GM23338 (cell line): ENCODE data around the gene MITD1. TPM values are rescaled to one million over a fixed set of nuclear protein-coding genes. Genes with fewer than 3 reads are reported as not detected.

Experiments used
- ATAC-seq: fragments of 200-7000 bp; cut with Tn5 transposase; 3 replicates; pipeline ENCODE4 v1.9.1; 2020
- DNase-seq: peaks from one replicate; pipeline ENCODE4 v3.0.0-alpha.2; 2015; ENCODE audit warnings: low spot score
- H2AFZ ChIP-seq: fragments of 200-600 bp; sonication (generic); 2 replicates; pipeline ENCODE4 v1.8.0; 2016; ENCODE audit warnings: antibody characterized with exemption, mild to moderate bottlenecking, moderate library complexity
- H3F3A ChIP-seq: fragments of 200-600 bp; sonication (generic); replicated peaks from 2 replicates; pipeline ENCODE4 v1.8.0; 2017; ENCODE audit warnings: antibody characterized with exemption, mixed run types, low read depth
- H3K27ac ChIP-seq: fragments of 200-600 bp; sonication (generic); 2 replicates; pipeline ENCODE4 v1.6.1; 2016; ENCODE audit warnings: low read depth
- H3K27me3 ChIP-seq: fragments of 200-600 bp; sonication (generic); 2 replicates; pipeline ENCODE4 v1.8.0; 2016; ENCODE audit warnings: mild to moderate bottlenecking, mixed run types, moderate library complexity; ENCODE audit not compliant: insufficient read depth
- H3K36me3 ChIP-seq: fragments of 200-600 bp; sonication (generic); 2 replicates; pipeline ENCODE4 v1.8.0; 2016; ENCODE audit warnings: mild to moderate bottlenecking; ENCODE audit not compliant: insufficient read depth
- H3K4me1 ChIP-seq: fragments of 200-600 bp; sonication (generic); 2 replicates; pipeline ENCODE4 v1.8.0; 2016; ENCODE audit warnings: mild to moderate bottlenecking, moderate library complexity; ENCODE audit not compliant: insufficient read depth
- H3K4me2 ChIP-seq: fragments of 200-600 bp; sonication (generic); 2 replicates; pipeline ENCODE4 v1.7.1; 2017; ENCODE audit warnings: mixed run types
- H3K4me3 ChIP-seq: fragments of 200-600 bp; sonication (generic); 2 replicates; pipeline ENCODE4 v1.6.1; 2016; ENCODE audit warnings: mixed run types
- H3K79me2 ChIP-seq: fragments of 200-600 bp; sonication (generic); replicated peaks from 2 replicates; pipeline ENCODE4 v1.8.0; 2017; ENCODE audit warnings: mild to moderate bottlenecking; ENCODE audit not compliant: insufficient read depth
- H3K9me2 ChIP-seq: fragments of 200-600 bp; sonication (generic); 2 replicates; pipeline ENCODE4 v1.8.0; 2017; ENCODE audit not compliant: insufficient read depth
- H4K20me1 ChIP-seq: fragments of 200-600 bp; sonication (generic); replicated peaks from 2 replicates; pipeline ENCODE4 v1.8.0; 2017; ENCODE audit warnings: mild to moderate bottlenecking; ENCODE audit not compliant: insufficient read depth
- H3K27ac Mint-ChIP-seq: 2 replicates; pipeline ENCODE4 v1.8.0; 2020; ENCODE audit warnings: inconsistent platforms, mild to moderate bottlenecking, moderate library complexity, mixed read lengths
- H3K27me3 Mint-ChIP-seq: 3 replicates; pipeline ENCODE4 v1.8.0; 2022; ENCODE audit warnings: low read depth, mild to moderate bottlenecking, moderate library complexity, mixed read lengths, inconsistent platforms; ENCODE audit not compliant: insufficient read depth, poor library complexity
- H3K36me3 Mint-ChIP-seq: 3 replicates; pipeline ENCODE4 v1.8.0; 2021; ENCODE audit warnings: low read depth, mild to moderate bottlenecking, inconsistent platforms, moderate library complexity, mixed read lengths
- H3K4me1 Mint-ChIP-seq: 3 replicates; pipeline ENCODE4 v1.8.0; 2020; ENCODE audit warnings: mild to moderate bottlenecking, inconsistent platforms, mixed read lengths
- H3K4me3 Mint-ChIP-seq: 3 replicates; pipeline ENCODE4 v1.8.0; 2021; ENCODE audit warnings: moderate library complexity, mild to moderate bottlenecking, inconsistent platforms, mixed read lengths
- H3K9me3 Mint-ChIP-seq: 3 replicates; pipeline ENCODE4 v1.8.0; 2020; ENCODE audit warnings: moderate library complexity, mild to moderate bottlenecking, inconsistent platforms, mixed read lengths
- CREB1 ChIP-seq: fragments of 250-450 bp; sonication (Bioruptor Pico); IDR thresholded peaks from 2 replicates; pipeline ENCODE4 v1.5.0; 2020; ENCODE audit warnings: low read depth, mild to moderate bottlenecking, moderate library complexity
- EZH2 ChIP-seq: fragments of 200-600 bp; sonication (generic); IDR thresholded peaks from one replicate; pipeline ENCODE4 v1.8.0; 2017; ENCODE audit warnings: antibody characterized with exemption, mild to moderate bottlenecking, low read depth; ENCODE audit not compliant: unreplicated experiment
- EZH2phosphoT487 ChIP-seq: fragments of 200-600 bp; sonication (generic); IDR thresholded peaks from one replicate; pipeline ENCODE4 v1.8.1; 2018; ENCODE audit warnings: antibody characterized with exemption; ENCODE audit not compliant: unreplicated experiment
- JUNB ChIP-seq: IDR thresholded peaks from one replicate; pipeline ENCODE4 v1.6.1; 2016; ENCODE audit warnings: antibody characterized with exemption; ENCODE audit not compliant: unreplicated experiment
- NANOG ChIP-seq: IDR thresholded peaks from 2 replicates; pipeline ENCODE4 v1.6.1; 2016; ENCODE audit warnings: antibody characterized with exemption, borderline replicate concordance
- STAT1 ChIP-seq: IDR thresholded peaks from one replicate; pipeline ENCODE4 v1.6.1; 2016; ENCODE audit warnings: antibody characterized with exemption; ENCODE audit not compliant: unreplicated experiment
- ZNF114 ChIP-seq: fragments of 250-450 bp; sonication (Bioruptor Pico); IDR thresholded peaks from 2 replicates; pipeline ENCODE4 v1.5.0; 2020; ENCODE audit warnings: mild to moderate bottlenecking, moderate library complexity
- ZNF331 ChIP-seq: fragments of 250-450 bp; sonication (Bioruptor Pico); IDR thresholded peaks from 2 replicates; pipeline ENCODE4 v1.5.0; 2020; ENCODE audit warnings: low read depth, mild to moderate bottlenecking, moderate library complexity
- polyA plus RNA-seq: library from polyadenylated mRNA; unstranded; fragments of >200 nt; fragmentation: Nextera tagmentation; extraction: Ambion mirVana; gene quantifications from 2 replicates; pipeline ENCODE4 v1.2.1, GENCODE V29; 2016
- total RNA-seq: library from RNA; depleted of rRNA; stranded (reverse); fragments of >200 nt; shearing (Covaris generic); gene quantifications from 2 replicates; pipeline ENCODE4 v1.2.3, GENCODE V29; 2014
- TF ChIP-seq, protein P1 (sequence below), 2 experiments: fragments of 200-600 bp in 1 of 2; sonication (generic) in 1 of 2; conservative IDR thresholded peaks; 2 replicates each; pipeline versions ENCODE4 v1.5.1 to v1.6.1; 2016 to 2017; ENCODE audit warnings: antibody characterized with exemption in 2 of 2, low read depth in 2 of 2, mild to moderate bottlenecking in 2 of 2, moderate library complexity in 1 of 2
- TF ChIP-seq, protein P2 (sequence below): fragments of 250-450 bp; sonication (Bioruptor Pico); IDR thresholded peaks from 2 replicates; pipeline ENCODE4 v1.5.0; 2020; ENCODE audit warnings: mild to moderate bottlenecking, moderate library complexity

The MITD1 gene
- total and polyA plus RNA-seq, 2 experiments from 2014 or later: 37.9 to 105 TPM

DNA sequence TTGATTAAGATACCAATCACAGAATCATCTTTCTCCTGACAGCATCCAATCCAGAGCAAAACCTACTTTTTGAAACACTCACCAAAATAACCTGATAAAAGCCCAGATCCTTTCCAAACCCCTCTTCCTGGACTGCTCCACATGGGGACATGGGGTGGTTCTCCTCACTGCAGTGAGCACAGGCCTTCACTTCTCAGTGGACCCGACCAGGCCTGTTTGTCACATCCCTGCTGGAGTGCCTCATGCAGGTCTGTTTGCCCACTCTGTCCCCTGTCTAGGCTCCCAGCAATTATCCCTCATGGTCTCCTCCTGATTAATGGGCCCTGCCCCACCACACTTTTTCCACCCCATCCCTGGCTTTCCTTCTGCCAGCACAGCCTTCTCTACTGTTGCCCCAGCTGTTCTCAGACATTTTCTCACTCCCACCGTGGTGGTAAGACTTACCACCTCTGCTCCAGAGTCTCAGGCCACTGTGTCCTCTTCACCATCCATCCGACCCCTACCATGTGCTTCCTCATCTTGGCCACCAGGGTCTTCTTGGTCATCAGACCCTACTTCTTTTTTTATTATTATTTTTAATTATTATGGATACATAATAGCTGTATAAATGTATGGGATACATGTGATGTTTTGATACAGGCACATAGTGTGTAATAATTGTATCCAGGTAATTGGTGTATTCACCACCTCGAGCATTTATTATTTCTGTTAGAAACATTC, 21.3 kb upstream of the MITD1 start:
- TF ChIP-seq, protein P1, sequence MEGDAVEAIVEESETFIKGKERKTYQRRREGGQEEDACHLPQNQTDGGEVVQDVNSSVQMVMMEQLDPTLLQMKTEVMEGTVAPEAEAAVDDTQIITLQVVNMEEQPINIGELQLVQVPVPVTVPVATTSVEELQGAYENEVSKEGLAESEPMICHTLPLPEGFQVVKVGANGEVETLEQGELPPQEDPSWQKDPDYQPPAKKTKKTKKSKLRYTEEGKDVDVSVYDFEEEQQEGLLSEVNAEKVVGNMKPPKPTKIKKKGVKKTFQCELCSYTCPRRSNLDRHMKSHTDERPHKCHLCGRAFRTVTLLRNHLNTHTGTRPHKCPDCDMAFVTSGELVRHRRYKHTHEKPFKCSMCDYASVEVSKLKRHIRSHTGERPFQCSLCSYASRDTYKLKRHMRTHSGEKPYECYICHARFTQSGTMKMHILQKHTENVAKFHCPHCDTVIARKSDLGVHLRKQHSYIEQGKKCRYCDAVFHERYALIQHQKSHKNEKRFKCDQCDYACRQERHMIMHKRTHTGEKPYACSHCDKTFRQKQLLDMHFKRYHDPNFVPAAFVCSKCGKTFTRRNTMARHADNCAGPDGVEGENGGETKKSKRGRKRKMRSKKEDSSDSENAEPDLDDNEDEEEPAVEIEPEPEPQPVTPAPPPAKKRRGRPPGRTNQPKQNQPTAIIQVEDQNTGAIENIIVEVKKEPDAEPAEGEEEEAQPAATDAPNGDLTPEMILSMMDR (conservative IDR thresholded peaks at IDR 0.05; ENCODE audit: low read depth in 2 of 2): peak in 1 of 2 experiments; percentile 24; a peak in 2 of 4 replicates
- no peak for TF ChIP-seq ZNF114
- TF ChIP-seq JUNB: no peak
- TF ChIP-seq EZH2: no peak
- no peak overlapping the region for H3K27ac Mint-ChIP-seq
- H3K4me1 ChIP-seq: no peaks in the 10 kb centered on the region
- no peak overlapping the region for H3K4me3 Mint-ChIP-seq
- H3K4me3 ChIP-seq: no peak overlapping the region
- peaks cover 14% of the 10 kb centered on the region for H3K27me3 Mint-ChIP-seq
- no peak overlapping the region for H3K4me2 ChIP-seq
- H3K36me3 Mint-ChIP-seq: peaks cover 62% of the 10 kb centered on the region
- no peaks in the 10 kb centered on the region for H3F3A ChIP-seq
- no peak overlapping the region for H3K27ac ChIP-seq
- DNase-seq: peak; percentile 13
- H3K36me3 ChIP-seq: peaks cover 21% of the 10 kb centered on the region; the same call in 1 of the 2 replicates
- no peak for ATAC-seq
- H3K9me3 Mint-ChIP-seq: peaks cover 50% of the 10 kb centered on the region
- H4K20me1 ChIP-seq: no peaks in the 10 kb centered on the region
- no peaks in the 10 kb centered on the region for H3K27me3 ChIP-seq
- peaks cover 2% of the 10 kb centered on the region; the same call in 1 of the 3 replicates for H3K4me1 Mint-ChIP-seq
- no peaks in the 10 kb centered on the region for H3K79me2 ChIP-seq
- H2AFZ ChIP-seq: no peak overlapping the region
- no peaks in the 10 kb centered on the region; the same call in 1 of the 2 replicates for H3K9me2 ChIP-seq

DNA sequence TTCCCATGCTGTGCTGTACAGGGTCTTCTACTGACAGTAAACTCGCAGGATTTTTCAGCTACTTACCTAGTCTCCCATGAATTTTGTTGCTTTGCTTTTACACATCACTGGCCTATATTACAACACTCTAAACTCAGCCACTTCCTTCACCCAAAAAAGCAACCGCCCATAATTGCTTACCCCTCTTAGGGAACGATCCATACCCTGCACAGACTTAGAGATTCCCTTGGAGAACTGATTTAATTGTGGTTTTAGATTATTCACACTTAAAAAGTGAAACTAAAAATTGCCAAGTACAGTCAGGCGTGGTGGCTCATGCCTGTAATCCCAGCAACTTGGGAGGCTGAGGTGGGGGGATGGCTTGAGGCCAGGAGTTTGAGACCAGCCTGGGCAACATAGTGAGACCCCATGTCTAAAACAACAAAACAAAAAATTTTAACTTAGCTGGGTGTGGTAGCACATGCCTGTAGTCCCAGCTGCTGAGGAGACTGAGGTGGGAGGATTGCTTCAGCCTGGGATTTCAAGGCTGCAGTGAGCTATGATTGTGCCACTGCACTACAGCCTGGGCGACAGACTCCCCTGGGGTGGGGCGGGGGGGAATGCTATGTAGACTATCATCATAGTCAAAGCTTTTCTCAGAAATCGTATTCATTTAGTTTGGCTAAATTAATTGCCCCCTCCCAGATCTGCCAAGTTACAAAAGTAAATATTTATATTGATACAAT, 19.4 kb upstream of the MITD1 start:
- ATAC-seq (no peak), DNase-seq (no peak)
- Histone ChIP-seq H3K36me3 (peaks cover 27% of the 10 kb centered on the region), H3K4me3 (no peak overlapping the region), H3K27ac (no peak overlapping the region), H3K79me2 (no peaks in the 10 kb centered on the region), H3F3A (no peaks in the 10 kb centered on the region), H3K4me2 (no peak overlapping the region), H3K4me1 (no peaks in the 10 kb centered on the region), H2AFZ (no peak overlapping the region), H3K9me2 (no peaks in the 10 kb centered on the region; the same call in 1 of the 2 replicates), H3K27me3 (no peaks in the 10 kb centered on the region), H4K20me1 (0 out of 2 replicates have a peak, but pooled peaks cover 4% of the 10 kb centered on the region)
- H3K27ac Mint-ChIP-seq: no peak overlapping the region
- H3K4me3 Mint-ChIP-seq: no peak overlapping the region
- peaks cover 32% of the 10 kb centered on the region for H3K9me3 Mint-ChIP-seq
- no peaks in the 10 kb centered on the region for H3K4me1 Mint-ChIP-seq
- peaks cover 58% of the 10 kb centered on the region for H3K36me3 Mint-ChIP-seq
- H3K27me3 Mint-ChIP-seq: peaks cover 7% of the 10 kb centered on the region
- no peak for TF ChIP-seq CREB1 (CRISPR knock-in tag)
- no peak for TF ChIP-seq EZH2phosphoT487
- no peak for TF ChIP-seq EZH2
- TF ChIP-seq, protein P2, sequence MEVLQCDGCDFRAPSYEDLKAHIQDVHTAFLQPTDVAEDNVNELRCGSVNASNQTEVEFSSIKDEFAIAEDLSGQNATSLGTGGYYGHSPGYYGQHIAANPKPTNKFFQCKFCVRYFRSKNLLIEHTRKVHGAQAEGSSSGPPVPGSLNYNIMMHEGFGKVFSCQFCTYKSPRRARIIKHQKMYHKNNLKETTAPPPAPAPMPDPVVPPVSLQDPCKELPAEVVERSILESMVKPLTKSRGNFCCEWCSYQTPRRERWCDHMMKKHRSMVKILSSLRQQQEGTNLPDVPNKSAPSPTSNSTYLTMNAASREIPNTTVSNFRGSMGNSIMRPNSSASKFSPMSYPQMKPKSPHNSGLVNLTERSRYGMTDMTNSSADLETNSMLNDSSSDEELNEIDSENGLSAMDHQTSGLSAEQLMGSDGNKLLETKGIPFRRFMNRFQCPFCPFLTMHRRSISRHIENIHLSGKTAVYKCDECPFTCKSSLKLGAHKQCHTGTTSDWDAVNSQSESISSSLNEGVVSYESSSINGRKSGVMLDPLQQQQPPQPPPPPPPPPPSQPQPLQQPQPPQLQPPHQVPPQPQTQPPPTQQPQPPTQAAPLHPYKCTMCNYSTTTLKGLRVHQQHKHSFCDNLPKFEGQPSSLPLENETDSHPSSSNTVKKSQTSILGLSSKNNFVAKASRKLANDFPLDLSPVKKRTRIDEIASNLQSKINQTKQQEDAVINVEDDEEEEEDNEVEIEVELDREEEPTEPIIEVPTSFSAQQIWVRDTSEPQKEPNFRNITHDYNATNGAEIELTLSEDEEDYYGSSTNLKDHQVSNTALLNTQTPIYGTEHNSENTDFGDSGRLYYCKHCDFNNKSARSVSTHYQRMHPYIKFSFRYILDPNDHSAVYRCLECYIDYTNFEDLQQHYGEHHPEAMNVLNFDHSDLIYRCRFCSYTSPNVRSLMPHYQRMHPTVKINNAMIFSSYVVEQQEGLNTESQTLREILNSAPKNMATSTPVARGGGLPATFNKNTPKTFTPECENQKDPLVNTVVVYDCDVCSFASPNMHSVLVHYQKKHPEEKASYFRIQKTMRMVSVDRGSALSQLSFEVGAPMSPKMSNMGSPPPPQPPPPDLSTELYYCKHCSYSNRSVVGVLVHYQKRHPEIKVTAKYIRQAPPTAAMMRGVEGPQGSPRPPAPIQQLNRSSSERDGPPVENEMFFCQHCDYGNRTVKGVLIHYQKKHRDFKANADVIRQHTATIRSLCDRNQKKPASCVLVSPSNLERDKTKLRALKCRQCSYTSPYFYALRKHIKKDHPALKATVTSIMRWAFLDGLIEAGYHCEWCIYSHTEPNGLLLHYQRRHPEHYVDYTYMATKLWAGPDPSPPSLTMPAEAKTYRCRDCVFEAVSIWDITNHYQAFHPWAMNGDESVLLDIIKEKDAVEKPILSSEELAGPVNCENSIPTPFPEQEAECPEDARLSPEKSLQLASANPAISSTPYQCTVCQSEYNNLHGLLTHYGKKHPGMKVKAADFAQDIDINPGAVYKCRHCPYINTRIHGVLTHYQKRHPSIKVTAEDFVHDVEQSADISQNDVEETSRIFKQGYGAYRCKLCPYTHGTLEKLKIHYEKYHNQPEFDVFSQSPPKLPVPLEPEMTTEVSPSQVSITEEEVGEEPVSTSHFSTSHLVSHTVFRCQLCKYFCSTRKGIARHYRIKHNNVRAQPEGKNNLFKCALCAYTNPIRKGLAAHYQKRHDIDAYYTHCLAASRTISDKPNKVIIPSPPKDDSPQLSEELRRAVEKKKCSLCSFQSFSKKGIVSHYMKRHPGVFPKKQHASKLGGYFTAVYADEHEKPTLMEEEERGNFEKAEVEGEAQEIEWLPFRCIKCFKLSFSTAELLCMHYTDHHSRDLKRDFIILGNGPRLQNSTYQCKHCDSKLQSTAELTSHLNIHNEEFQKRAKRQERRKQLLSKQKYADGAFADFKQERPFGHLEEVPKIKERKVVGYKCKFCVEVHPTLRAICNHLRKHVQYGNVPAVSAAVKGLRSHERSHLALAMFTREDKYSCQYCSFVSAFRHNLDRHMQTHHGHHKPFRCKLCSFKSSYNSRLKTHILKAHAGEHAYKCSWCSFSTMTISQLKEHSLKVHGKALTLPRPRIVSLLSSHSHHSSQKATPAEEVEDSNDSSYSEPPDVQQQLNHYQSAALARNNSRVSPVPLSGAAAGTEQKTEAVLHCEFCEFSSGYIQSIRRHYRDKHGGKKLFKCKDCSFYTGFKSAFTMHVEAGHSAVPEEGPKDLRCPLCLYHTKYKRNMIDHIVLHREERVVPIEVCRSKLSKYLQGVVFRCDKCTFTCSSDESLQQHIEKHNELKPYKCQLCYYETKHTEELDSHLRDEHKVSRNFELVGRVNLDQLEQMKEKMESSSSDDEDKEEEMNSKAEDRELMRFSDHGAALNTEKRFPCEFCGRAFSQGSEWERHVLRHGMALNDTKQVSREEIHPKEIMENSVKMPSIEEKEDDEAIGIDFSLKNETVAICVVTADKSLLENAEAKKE (CRISPR knock-in tag): no peak
- TF ChIP-seq STAT1: no peak
- TF ChIP-seq ZNF331 (CRISPR knock-in tag): no peak
- no peak for TF ChIP-seq NANOG
